Germinal center (tissue), 1 donor: ENCODE measurements around the gene NSMCE3.

Experiments used
- DNase-seq: peaks from one replicate; pipeline ENCODE4 v3.0.0; 2012; ENCODE audit warnings: mixed read lengths, low spot score

Gene NSMCE3

GRCh38 chr15:29220852-29221251 is 48.8 kb downstream of the NSMCE3 start:
- DNase-seq = no peak

- DNase-seq = no peak
Measured at GRCh38 chr15:29216955-29217354, 52.7 kb downstream of the NSMCE3 start.
